ENCODE results near the gene TBXAS1. TPM values are rescaled to one million over a fixed set of nuclear protein-coding genes. Genes with fewer than 3 reads are reported as not detected.

The TBXAS1 gene
- total RNA-seq, 1 experiment from 2014 or later: not detected

- no peak overlapping the region for H2AFZ ChIP-seq (ENCODE audit: low read length)
- no peaks in the 10 kb centered on the region for H4K20me1 ChIP-seq (ENCODE audit: insufficient read depth, low read depth, low read length)
- H3K9ac ChIP-seq (ENCODE audit: low read length): no peak overlapping the region
Observed at GRCh38 chr7:140069298-140069949, 240.4 kb downstream of the TBXAS1 start.

More at GRCh38 chr7:140069298-140069949, 240.4 kb downstream of the TBXAS1 start:
- no peaks in the 10 kb centered on the region for H3K9me2 ChIP-seq (replicated peaks; ENCODE audit: insufficient read depth, low read length)
- DNase-seq: no peak
- H3K27me3 ChIP-seq (ENCODE audit: low read length): peaks cover 5% of the 10 kb centered on the region; the same call in 1 of the 2 replicates
- no peaks in the 10 kb centered on the region for H3K36me3 ChIP-seq (ENCODE audit: insufficient read depth, low read length)
- H3K4me3 ChIP-seq (ENCODE audit: low read length): no peak overlapping the region
- H3K4me2 ChIP-seq (ENCODE audit: low read depth, low read length, poor library complexity, severe bottlenecking): no peak overlapping the region
- H3K9me3 ChIP-seq (ENCODE audit: low read length): peaks cover 14% of the 10 kb centered on the region
- H3K27ac ChIP-seq (ENCODE audit: low read length): no peak overlapping the region
- H3K4me1 ChIP-seq (ENCODE audit: low read length): no peaks in the 10 kb centered on the region
- H3K79me2 ChIP-seq (ENCODE audit: low read length): no peaks in the 10 kb centered on the region

Other genes starting within 250 kb of the TBXAS1 start
- not detected in 2 replicates for gene HIPK2, start 51.3 kb upstream of the TBXAS1 start, total RNA-seq (2014; rRNA removed; shearing (Covaris generic); ENCODE audit: low replicate concordance)
- 24.4 and 31.0 TPM in 2 replicates for gene PARP12, start 233.7 kb downstream of the TBXAS1 start, total RNA-seq (2014; rRNA removed; shearing (Covaris generic); ENCODE audit: low replicate concordance)

Measured in Karpas-422 (cell line).